Loucy (cell line): ENCODE measurements around the gene GDPD2.

Experiments
- CTCF ChIP-seq: fragments of 200-600 bp; sonication (generic); conservative IDR thresholded peaks from 2 replicates; pipeline ENCODE4 v1.5.1; 2014; ENCODE audit warnings: mild to moderate bottlenecking, antibody characterized with exemption, low read length
- EZH2phosphoT487 ChIP-seq: fragments of 200-600 bp; IDR thresholded peaks from 2 replicates; pipeline ENCODE4 v1.6.1; 2018; ENCODE audit warnings: antibody characterized with exemption, mild to moderate bottlenecking, moderate library complexity, borderline replicate concordance

- TF ChIP-seq CTCF: no peak
- no peak for TF ChIP-seq EZH2phosphoT487
Observed at GRCh38 chrX:70437921-70438665, 15.0 kb downstream of the GDPD2 start.
